HUDEP-2 (cell line): ENCODE results near the gene PPT1.

Experiments used
- DNase-seq, 76 experiments: peaks; one replicate each; lab custom pipeline; 2025; ENCODE audit not compliant: unreplicated experiment in 76 of 76; lab: John Stamatoyannopoulos, UW

PPT1 gene

DNA sequence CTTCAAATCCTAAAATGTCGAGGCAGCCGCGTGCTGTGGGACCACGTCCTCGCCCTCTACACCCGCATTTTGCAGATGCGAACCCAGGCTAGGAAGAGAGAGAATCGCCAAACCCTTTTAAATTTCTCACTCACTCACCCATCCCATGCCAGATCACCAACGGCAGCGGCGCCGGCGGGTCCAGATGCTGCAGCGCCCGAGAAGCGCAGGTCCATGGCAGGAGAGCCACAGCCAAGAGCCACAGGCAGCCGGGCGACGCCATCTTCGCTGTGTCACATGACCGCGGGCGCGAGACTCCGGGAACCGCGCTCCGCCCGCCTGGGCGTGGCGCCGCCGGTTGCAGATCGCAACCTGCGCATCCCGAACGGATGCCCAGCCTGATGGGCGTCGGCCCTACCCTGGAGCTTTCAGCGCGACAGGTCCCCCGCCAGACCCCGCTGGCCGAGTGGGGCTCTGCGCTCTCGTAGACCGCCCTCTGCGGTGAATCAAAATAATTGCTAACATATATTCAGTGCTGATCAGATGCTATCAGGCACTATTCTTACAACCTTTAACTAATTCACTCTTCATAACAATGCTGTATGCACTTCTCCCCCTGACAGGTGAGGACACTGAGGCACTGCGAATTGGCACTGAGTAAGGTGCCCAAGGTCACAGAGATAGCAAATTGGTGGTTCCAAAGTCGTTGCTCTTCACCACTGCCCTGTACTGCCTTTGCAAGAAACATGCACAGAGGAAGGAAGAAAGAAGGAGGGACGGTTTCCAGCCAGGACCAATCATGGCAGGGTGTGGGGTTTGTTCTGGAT is at the start of gene PPT1:
Gene PPT1 (minus strand): TSS at position 276 of the 806 bp plus-strand sequence. CDS start 14 bp downstream, at position 262.
- DNase-seq, result peak in 67 of 76 experiments; percentile 9 to 76 (median 55)

- DNase-seq, result peak in 46 of 76 experiments; percentile 4 to 69 (median 32)
These were observed 47.0 kb upstream of the PPT1 start for GRCh38 chr1:40143891-40144575.

DNA sequence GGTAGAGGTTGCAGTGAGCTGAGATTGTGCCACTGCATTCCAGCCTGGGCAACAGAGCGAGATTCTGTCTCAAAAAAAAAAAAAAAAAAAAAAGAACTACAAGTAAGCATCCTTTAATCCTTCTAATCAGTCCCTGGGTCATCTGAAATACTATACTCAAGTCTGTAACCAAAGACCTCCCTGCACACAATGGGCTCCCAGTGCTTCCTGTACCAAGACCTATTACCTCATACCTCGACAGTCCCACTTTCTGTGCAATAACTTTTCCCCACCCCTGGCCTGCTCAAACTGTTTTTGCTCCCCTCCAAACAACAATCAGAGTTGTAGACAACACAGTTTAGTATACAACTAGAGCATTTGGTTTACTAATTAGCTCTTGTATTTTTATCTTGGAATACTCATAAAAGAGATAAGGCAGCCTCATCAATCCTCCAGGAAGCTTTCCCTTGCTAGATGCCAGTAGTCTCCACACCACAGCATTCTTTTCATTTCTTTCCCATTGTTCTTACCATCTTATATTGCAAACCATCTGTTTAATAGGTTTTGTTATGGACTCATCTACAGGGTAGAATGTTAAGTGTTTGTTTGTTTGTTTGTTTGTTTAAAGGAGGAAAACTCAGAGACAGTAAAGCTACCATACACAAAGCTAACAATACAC is 45.0 kb upstream of the PPT1 start:
- DNase-seq, result no peak

GRCh38 chr1:40140211-40140973 is 43.3 kb upstream of the PPT1 start:
- DNase-seq, result no peak

DNA sequence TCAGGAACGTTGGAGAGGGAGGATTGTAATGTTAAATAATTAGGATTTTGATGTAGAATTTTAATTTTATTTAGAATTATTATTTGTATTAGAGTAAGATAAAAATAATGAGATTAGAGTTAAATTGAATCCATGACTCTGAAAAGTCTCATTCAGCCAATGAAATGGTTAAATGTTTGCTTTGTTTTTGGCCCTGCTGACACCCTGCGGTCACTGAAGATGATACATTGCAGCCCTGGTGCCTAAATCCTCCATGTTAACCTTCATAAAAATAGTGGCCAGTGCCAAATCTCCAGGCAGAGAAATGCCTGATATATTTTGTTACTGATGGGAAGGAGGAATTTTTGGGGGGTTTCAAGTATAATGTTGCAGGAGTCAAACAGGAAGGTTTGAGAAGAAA is 36.8 kb upstream of the PPT1 start:
- no peak for DNase-seq

GRCh38 chr1:40133312-40133665 is 36.2 kb upstream of the PPT1 start:
- DNase-seq, result no peak

- no peak for DNase-seq
These were observed 35.6 kb upstream of the PPT1 start for GRCh38 chr1:40132383-40133311.

DNA sequence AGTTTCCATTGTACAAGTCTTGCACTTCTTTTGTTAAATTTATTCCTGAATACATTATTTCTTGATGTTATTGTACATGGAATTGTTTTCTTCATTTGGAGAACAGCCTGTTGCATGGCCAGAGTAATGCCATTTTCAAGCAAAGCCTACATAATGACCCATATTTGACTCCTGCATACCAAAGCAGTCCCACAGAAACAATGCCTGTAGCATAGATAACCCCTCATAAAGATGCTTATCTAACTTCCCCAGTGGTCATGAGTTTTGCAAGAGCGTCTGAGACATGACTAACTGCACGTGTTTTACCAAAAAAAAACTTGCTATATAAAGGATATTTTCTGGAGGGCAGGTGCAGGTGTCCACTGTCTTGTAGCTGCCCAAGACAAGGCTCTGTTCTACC is 33.8 kb upstream of the PPT1 start:
- DNase-seq, result peak in 17 of 76 experiments; percentile 1 to 55 (median 17)

GRCh38 chr1:40122855-40123254 is 25.8 kb upstream of the PPT1 start:
- peak in 17 of 76 experiments; percentile 2 to 36 (median 14) for DNase-seq

GRCh38 chr1:40120128-40120527 is 23.1 kb upstream of the PPT1 start:
- DNase-seq, result no peak

- no peak for DNase-seq
These were observed 17.3 kb upstream of the PPT1 start for GRCh38 chr1:40114400-40114799.

GRCh38 chr1:40110389-40110788 is 13.3 kb upstream of the PPT1 start:
- DNase-seq, result no peak

DNA sequence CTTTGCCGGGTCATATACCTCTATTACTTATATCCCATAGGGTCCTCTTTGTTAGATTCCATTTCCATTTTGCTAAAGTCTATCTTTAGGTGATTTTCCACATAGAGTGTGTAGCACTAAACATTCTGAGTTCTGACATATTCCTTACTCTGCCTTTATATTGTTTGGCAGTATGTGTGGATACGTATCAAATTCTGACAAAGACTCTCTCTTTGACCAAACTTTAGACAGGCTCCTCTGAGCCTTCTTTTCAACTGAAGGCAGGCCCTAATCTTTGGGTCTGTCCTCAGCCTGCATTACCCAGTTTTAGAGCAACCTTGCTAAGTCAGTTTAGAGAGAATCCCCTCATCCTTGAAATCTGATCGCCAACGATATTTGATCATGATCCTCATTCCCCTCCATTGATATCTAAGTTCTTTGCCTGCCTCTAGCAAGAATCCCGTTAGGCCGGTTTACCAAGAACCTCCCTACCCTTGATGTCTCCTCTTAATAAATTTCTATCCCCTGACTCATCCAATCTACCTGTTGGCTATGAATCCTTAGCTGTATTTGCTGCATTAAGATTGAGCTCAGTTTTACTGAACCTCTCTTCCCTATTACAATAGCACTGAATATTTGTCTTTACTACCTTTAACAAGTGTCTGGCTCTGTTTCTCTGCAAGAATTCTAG is 10.4 kb upstream of the PPT1 start:
- DNase-seq, result no peak

DNA sequence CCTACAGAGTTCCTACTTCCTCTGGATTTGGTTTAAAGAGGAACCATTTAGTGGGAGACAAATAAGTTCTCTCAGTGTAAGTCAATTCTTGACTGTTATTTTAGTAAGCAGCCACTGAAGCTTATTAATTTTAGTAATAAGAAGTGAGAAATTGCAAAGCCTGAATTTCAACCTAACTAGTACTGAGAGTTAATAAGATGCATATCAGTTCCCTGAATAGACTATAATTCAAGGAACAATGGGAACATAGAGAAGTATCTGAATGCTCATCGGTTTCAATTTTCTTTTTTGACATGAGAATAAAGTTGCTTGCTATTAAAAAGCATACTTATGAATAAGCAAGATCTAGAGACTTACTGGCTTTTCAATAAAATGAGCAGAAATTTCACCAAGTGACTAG is 8.0 kb upstream of the PPT1 start:
- DNase-seq, result no peak

DNA sequence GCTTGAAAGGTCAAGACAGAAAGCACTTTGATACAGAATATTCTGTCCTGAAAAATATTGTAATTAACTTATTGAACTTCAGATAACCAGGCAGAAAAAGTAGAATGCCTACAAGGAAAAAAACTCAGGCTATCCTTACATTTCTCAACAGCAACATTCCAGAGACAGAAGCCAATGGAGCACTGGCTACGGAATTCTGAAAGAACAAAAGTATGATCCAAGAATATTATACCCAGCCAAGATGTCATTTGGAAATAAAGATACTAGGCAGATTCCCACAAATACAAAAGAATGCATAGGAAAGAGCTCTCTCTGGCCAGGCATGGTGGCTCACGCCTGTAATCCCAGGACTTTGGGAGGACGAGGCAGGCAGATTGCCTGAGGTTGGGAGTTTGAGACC is 5.8 kb upstream of the PPT1 start:
- no peak for DNase-seq

DNA sequence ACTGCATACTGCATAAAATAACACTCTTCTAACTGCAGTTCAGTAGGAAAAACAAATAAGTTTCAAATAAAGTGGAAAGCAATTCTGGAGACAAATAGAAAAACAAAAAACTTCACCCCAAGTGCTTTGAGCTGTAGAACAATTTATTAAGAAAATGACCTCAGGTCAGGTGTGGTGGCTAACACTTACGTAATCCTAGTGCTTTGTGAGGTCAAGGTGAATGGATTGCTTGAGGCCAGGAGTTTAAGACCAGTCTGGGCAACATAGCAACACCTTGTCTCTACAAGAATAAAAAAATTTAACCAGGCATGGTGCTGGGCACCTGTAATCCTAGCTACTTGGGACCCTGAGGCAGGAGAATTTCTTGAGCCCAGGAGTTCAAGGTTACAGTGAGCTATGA is 5.0 kb upstream of the PPT1 start:
- no peak for DNase-seq

GRCh38 chr1:40096646-40096976 is 441 bp downstream of the PPT1 start:
- peak in 1 of 76 experiments; percentile 30 for DNase-seq

- no peak for DNase-seq
These were observed 1.2 kb downstream of the PPT1 start for GRCh38 chr1:40095806-40096205.

DNA sequence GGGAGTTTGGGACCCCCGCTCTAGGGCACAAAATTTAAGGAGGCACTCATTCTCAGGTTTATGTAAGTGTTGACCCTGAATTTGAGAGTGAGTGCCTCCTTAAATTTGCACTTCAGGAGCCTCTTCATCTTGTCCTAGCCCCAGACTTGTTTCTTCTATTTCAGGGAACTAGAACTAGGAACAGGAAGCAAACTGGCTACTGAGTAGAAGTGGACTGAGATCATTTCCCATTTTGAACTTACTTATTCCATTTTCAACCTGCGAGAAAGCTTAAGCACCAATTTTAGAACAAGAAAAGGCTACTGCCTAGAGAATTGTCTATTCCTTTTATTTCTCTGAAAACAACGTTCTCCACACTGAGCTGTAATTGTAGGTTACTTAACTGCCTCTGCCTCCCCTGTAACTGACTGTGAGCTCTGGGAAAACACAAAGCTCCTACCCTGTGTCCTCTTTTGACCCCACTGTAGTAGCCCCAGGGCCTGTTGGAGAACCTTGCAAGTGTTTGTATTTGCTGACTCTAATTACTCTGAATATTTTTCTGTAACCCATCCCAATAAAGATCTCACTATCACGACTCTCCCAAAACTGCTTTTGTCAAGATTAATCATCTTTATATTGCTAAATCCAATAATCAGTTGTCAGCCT is 2.5 kb downstream of the PPT1 start:
- DNase-seq, result no peak
